Tibial nerve (tissue), 4 donors: ENCODE measurements around the gene SKI.

Source experiments
- CTCF ChIP-seq, 5 experiments: fragments of 200-600 bp in 3 of 5; fragments of 450-650 bp in 2 of 5; sonication (generic) in 3 of 5; IDR thresholded peaks; one replicate each; pipeline ENCODE4 v1.5.1; 2016 to 2019; ENCODE audit warnings: antibody characterized with exemption in 5 of 5, mild to moderate bottlenecking in 3 of 5, moderate library complexity in 2 of 5
- EP300 ChIP-seq, 2 donors: sonication (generic); formaldehyde crosslinking; IDR thresholded peaks; one replicate each; pipeline ENCODE4 v1.6.1; 2017; ENCODE audit warnings: antibody characterized with exemption in 2 of 2, mild to moderate bottlenecking in 1 of 2
- POLR2A ChIP-seq, 2 donors: fragments of 450-650 bp; IDR thresholded peaks; one replicate each; pipeline ENCODE4 v1.6.1; 2017; ENCODE audit warnings: antibody characterized with exemption in 2 of 2, mild to moderate bottlenecking in 2 of 2, moderate library complexity in 2 of 2

DNA sequence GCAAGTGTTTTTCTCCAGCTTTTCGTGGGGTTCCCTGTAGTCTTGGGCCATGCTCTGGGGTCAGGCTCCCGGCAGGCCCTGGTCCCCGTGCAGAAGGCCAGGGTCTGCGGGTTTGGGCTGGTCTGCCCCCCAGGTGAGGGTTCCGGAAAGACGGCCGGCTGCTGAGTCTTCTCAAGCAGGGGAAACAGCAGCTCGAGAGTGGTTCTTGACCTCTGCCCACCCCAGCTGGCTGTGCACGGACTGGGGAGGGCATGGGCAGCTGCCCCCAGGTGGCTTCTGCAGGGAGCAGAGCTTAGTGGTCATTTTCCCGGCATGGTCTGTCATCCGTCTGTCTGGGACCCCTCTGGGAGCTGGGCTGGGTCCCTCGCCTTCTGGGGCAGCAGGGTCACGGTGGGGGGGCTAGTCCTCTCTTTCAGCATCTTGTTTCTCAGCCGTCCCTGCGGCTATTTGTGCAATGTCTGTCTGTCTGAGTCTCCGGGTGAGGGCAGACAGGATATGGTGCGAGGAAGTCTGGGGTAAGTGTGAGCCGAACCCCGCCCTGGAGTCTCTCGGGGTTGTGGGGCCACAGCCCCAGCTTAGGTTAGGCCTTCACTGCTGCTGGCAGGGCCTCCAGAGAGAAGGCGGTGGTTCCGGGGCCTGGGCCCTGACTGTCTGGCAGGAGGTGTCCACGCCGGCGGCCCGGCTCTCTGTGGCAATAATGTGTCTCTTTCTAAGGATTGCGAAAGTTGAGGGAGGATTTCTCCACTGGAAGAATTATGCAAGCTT, 6.1 kb downstream of the SKI start:
- TF ChIP-seq POLR2A (IDR thresholded peaks at IDR 0.05): peak; percentile 1 to 40
- TF ChIP-seq CTCF (IDR thresholded peaks at IDR 0.05): peak in 1 of 5 experiments; percentile 22
- TF ChIP-seq EP300 (IDR thresholded peaks at IDR 0.05): peak; percentile 91 to 98
